ENCODE results near the gene SENP1.

DNA sequence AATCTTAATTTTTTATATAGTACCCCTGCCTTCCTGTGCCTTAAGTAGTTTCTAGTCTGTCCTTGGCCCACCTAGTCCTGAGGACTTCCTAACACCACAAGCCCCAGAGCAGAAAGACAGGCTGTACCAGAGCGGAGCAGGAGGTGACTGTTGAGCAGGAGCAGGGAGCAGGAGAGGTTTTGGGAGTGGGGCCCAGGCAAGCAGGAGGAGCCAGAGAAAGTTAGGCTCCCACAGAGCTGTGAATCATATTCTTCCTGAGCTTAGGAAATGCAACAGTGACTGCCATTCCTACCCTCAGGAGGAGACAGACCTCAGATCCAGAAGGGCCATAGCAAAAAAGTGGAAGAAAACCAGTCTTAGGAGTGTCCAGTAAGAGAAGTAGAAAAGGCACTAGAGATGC lies 73.3 kb downstream of the SENP1 start:
- TF ChIP-seq, protein P1, sequence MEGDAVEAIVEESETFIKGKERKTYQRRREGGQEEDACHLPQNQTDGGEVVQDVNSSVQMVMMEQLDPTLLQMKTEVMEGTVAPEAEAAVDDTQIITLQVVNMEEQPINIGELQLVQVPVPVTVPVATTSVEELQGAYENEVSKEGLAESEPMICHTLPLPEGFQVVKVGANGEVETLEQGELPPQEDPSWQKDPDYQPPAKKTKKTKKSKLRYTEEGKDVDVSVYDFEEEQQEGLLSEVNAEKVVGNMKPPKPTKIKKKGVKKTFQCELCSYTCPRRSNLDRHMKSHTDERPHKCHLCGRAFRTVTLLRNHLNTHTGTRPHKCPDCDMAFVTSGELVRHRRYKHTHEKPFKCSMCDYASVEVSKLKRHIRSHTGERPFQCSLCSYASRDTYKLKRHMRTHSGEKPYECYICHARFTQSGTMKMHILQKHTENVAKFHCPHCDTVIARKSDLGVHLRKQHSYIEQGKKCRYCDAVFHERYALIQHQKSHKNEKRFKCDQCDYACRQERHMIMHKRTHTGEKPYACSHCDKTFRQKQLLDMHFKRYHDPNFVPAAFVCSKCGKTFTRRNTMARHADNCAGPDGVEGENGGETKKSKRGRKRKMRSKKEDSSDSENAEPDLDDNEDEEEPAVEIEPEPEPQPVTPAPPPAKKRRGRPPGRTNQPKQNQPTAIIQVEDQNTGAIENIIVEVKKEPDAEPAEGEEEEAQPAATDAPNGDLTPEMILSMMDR (conservative IDR thresholded peaks at IDR 0.05), result no peak
- no peak for TF ChIP-seq EZH2 (IDR thresholded peaks at IDR 0.05; ENCODE audit: low read depth)
